DOHH2 (cell line): ENCODE measurements around the gene CAMSAP1.

Experiments used
- CTCF ChIP-seq: fragments of 200-600 bp; sonication (generic); IDR thresholded peaks from one replicate; pipeline ENCODE4 v1.5.1; 2014; ENCODE audit warnings: antibody characterized with exemption, mild to moderate bottlenecking, low read depth, low read length; ENCODE audit not compliant: poor library complexity, severe bottlenecking
- EZH2phosphoT487 ChIP-seq: fragments of 200-600 bp; sonication (generic); IDR thresholded peaks from 2 replicates; pipeline ENCODE4 v1.6.1; 2017; ENCODE audit warnings: borderline replicate concordance, mild to moderate bottlenecking, antibody characterized with exemption, low read length, moderate library complexity, mixed read lengths

GRCh38 chr9:135848341-135849047 is 58.9 kb downstream of the CAMSAP1 start:
- TF ChIP-seq CTCF, result no peak
- no peak for TF ChIP-seq EZH2phosphoT487
